ENCODE measurements around the gene TRMT13. TPM values are rescaled to one million over a fixed set of nuclear protein-coding genes. Genes with fewer than 3 reads are reported as not detected.

Gene TRMT13, protein sequence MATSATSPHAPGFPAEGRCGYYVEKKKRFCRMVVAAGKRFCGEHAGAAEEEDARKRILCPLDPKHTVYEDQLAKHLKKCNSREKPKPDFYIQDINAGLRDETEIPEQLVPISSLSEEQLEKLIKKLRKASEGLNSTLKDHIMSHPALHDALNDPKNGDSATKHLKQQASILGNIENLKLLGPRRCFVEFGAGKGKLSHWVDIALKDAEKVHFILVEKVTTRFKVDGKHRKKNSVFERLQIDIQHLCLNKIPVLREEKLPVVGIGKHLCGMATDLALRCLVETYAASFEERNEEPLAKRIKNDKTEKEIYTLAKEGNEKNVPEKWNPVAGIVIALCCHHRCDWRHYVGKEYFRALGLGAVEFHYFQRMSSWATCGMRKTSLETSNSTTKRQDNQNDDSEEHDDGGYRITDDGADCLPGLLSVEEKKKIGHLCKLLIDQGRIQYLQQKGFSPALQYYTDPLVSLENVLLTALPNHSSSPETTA
- total RNA-seq (2011; cell fraction: chromatin; rRNA removed; ENCODE audit: low replicate concordance): 19.3 and 67.4 TPM in 2 replicates
- 7.8 and 12.4 TPM in 2 replicates for total RNA-seq (2011; cell fraction: nucleolus; rRNA removed)
- total RNA-seq (2011; cell fraction: nucleoplasm; rRNA removed): 20.9 and 33.7 TPM in 2 replicates
- 22.0 and 24.2 TPM in 2 replicates for total RNA-seq (2014; rRNA removed)
- total RNA-seq (2014; rRNA removed; fragmentation: Illumina TruSeq; extraction: Trizol): 30.9 and 32.3 TPM in 2 replicates
- 26.8 and 28.9 TPM in 2 replicates for total RNA-seq (2015; rRNA removed; fragmentation: Illumina TruSeq; extraction: Trizol)
- 18.7 and 22.3 TPM in 2 replicates for total RNA-seq (2021)
- 26.8 and 33.0 TPM in 2 replicates for polyA plus RNA-seq (2011; rRNA removed)
- polyA plus RNA-seq (2011; cell fraction: cytosol; rRNA removed): 1.8 and 4.8 TPM in 2 replicates
- polyA plus RNA-seq (2011; cell fraction: nucleus; rRNA removed): 50.2 and 65.6 TPM in 2 replicates
- polyA plus RNA-seq (2012): 15.6 and 16.2 TPM in 2 replicates
- 26.3 and 31.1 TPM in 2 replicates for polyA plus RNA-seq (2014; fragmentation: Illumina TruSeq; extraction: Trizol)
- polyA plus RNA-seq (2014; fragmentation: Nextera tagmentation; extraction: Ambion mirVana): 10 to 100 TPM; 24.2 to 24.3 TPM
- polyA plus RNA-seq (2014; rRNA removed): 25.6 and 30.3 TPM in 2 replicates
- polyA minus RNA-seq (2011; rRNA and poly(A)+ RNA removed): 24.7 and 30.4 TPM in 2 replicates
- 5.4 and 12.7 TPM in 2 replicates for polyA minus RNA-seq (2011; cell fraction: cytosol; rRNA and poly(A)+ RNA removed)
- 27.5 and 45.0 TPM in 2 replicates for polyA minus RNA-seq (2011; cell fraction: nucleus; rRNA and poly(A)+ RNA removed)
- percentile 82 among the genes with signal in this experiment for Bru-seq, nascent RNA
- percentile 89 among the genes with signal in this experiment for BruChase-seq, experiment 1, labeled RNA remaining after a 2-hour chase
- BruChase-seq, experiment 2, labeled RNA remaining after a 6-hour chase: percentile 91 among the genes with signal in this experiment
- long read RNA-seq, experiment 1, transcript TRMT13-202 (11 exons, 3,129 nt): major isoform, 35 of 81 reads
- long read RNA-seq, experiment 1, partial matches to known transcripts: 11 of 81 reads
- long read RNA-seq, experiment 1, other reads (novel, unspliced or antisense): 35 of 81 reads
- long read RNA-seq, experiment 2, partial matches to known transcripts: 0 of 8 reads
- long read RNA-seq, experiment 2, other reads (novel, unspliced or antisense): 7 of 8 reads
- long read RNA-seq, experiment 3, partial matches to known transcripts: 4 of 16 reads
- long read RNA-seq, experiment 3, other reads (novel, unspliced or antisense): 8 of 16 reads

DNA sequence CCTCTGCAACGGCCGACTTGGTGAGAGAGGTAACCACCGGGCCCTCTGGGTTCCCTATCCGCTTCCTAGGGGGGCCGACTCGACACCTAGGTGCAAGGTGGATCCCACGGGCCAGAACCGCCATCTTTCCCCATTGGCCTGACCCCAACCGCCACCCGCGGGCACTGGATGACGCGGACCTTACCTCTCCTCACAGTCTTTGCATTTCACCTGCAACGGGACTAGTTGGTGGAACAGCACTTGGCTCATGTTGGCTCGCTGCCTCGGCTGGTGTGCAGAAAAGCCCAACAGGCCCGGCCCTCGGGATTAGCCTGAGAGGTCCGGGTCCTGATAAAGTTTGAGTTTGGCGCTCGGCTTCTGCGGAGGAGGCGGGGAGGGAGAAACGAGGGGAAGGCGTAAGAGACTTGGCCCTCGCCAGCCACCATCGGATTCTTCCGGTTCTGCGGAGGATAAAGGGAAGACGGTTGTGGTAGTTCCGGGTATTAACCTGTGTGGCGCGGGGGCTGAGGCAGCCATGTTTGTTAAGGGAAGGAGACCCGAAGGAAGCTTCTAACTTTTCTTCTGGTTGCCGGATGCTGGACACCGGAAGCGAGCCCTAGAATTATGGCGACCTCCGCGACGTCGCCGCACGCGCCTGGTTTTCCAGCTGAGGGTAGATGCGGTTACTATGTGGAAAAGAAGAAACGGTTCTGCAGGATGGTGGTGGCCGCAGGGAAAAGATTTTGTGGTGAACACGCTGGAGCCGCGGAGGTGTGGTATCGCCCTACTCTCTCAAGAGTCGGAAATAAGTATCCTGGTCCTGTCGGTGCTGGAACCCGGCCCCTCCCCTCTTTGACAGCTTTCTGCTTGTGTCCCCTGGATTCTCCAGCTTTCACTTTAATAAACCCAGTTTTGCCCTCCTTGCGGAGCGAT lies at the start of gene TRMT13, which contains the start of gene SASS6:
TSS of gene TRMT13 (plus strand) at position 598 of the 912 bp plus-strand sequence. CDS start at position 604, 6 bp downstream.
TSS of gene SASS6 (minus strand) at position 365 of the 912 bp plus-strand sequence. CDS start at position 249, 116 bp downstream.
- peak; percentile 95 for FAIRE-seq
- H3K27me3 ChIP-seq (ENCODE audit: control insufficient read depth in 2 of 2, insufficient read depth in 2 of 2, low read length in 2 of 2): no peaks in the 10 kb centered on the region
- TF ChIP-seq, protein P1, sequence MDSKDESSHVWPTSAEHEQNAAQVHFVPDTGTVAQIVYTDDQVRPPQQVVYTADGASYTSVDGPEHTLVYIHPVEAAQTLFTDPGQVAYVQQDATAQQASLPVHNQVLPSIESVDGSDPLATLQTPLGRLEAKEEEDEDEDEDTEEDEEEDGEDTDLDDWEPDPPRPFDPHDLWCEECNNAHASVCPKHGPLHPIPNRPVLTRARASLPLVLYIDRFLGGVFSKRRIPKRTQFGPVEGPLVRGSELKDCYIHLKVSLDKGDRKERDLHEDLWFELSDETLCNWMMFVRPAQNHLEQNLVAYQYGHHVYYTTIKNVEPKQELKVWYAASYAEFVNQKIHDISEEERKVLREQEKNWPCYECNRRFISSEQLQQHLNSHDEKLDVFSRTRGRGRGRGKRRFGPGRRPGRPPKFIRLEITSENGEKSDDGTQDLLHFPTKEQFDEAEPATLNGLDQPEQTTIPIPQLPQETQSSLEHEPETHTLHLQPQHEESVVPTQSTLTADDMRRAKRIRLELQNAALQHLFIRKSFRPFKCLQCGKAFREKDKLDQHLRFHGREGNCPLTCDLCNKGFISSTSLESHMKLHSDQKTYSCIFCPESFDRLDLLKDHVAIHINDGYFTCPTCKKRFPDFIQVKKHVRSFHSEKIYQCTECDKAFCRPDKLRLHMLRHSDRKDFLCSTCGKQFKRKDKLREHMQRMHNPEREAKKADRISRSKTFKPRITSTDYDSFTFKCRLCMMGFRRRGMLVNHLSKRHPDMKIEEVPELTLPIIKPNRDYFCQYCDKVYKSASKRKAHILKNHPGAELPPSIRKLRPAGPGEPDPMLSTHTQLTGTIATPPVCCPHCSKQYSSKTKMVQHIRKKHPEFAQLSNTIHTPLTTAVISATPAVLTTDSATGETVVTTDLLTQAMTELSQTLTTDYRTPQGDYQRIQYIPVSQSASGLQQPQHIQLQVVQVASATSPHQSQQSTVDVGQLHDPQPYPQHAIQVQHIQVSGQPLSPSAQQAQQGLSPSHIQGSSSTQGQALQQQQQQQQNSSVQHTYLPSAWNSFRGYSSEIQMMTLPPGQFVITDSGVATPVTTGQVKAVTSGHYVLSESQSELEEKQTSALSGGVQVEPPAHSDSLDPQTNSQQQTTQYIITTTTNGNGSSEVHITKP (IDR thresholded peaks at IDR 0.05; ENCODE audit: partially characterized antibody): peak; percentile 85
- TF ChIP-seq TSC22D4 (tag; IDR thresholded peaks at IDR 0.05) (no peak), NFATC3 (IDR thresholded peaks at IDR 0.05) (no peak), PHTF2 (CRISPR knock-in tag; IDR thresholded peaks at IDR 0.05) (no peak), E2F1 (CRISPR knock-in tag; IDR thresholded peaks at IDR 0.05) (peak; percentile 94)

More for the DNA sequence above, at the start of gene TRMT13, which contains the start of gene SASS6:
- Histone ChIP-seq H3K4me2 (ENCODE audit: insufficient read depth, low read length) (peak within 1 kb of the TSS; percentile 77), H3K4me3 (peak within 1 kb of the TSS; percentile 51), H3K9me3 (replicated peaks; ENCODE audit: control insufficient read depth, insufficient read depth, low read depth, low read length) (no peaks in the 10 kb centered on the region), H4K20me1 (replicated peaks; ENCODE audit: control insufficient read depth, insufficient read depth, low read length) (0 out of 2 replicates have a peak, but pooled peaks cover 6% of the 10 kb centered on the region), H3K4me1 (replicated peaks in 1 of 2; ENCODE audit: control insufficient read depth in 2 of 2, insufficient read depth in 2 of 2, low read length in 2 of 2) (peaks cover 3 to 10% of the 10 kb centered on the region in 2 experiments; a peak in 2 of 5 replicates), H2AFZ (ENCODE audit: low read depth, low read length) (peak within 1 kb of the TSS; percentile 96), H3K9me1 (ENCODE audit: control insufficient read depth, insufficient read depth, low read length) (no peaks in the 10 kb centered on the region), H3K27ac (ENCODE audit: extremely low read depth, low read depth, low read length) (peak within 1 kb of the TSS; percentile 79), H3K79me2 (ENCODE audit: control insufficient read depth, insufficient read depth, low read length) (peaks cover 79% of the 10 kb centered on the region), H3K9ac (ENCODE audit: insufficient read depth in 1 of 2, low read depth in 2 of 2, low read length in 2 of 2) (peak within 1 kb of the TSS; percentile 77 to 94), H3K36me3 (ENCODE audit: control insufficient read depth, insufficient read depth, low read length) (peaks cover 44% of the 10 kb centered on the region)
- 1% methylated on average over 57 of the region's 57 CpGs for WGBS (ENCODE audit: insufficient coverage, low coverage, missing lambda C conversion rate)
- in situ Hi-C loops (cut with MboI) (no loop called here), intact Hi-C loops (cut with micrococcal nuclease) (loop anchor here (2.0 to 10.0 kb wide), 6 partner anchors 114 to 762 kb away; partner anchors contain the start of genes CDC14A, DBT, EXTL2 and RTCA)
- POLR2A ChIA-PET: interaction anchor here (0.6 to 1.4 kb wide), 10 partner anchors 9 to 384 kb away, joined by 3 to 8 read pairs (median 4); partner anchors contain the start of gene RTCA
- peak; percentile 90 for ATAC-seq
- CTCF ChIA-PET (ENCODE audit: low intra/inter-chr PET ratio): no interaction called here
- DNase-seq (ENCODE audit: extremely low read depth in 1 of 4, low spot score in 3 of 4): peak; percentile 85 to 99 (median 88)
- no TSS peak for BruUV-seq (replicated peaks)

Measured in K562 (cell line).